HEK293 (cell line): Measurements from ENCODE around the gene HMOX1.

Source experiments
- HOXA7 ChIP-seq: sonication (generic); formaldehyde crosslinking; IDR thresholded peaks from 2 replicates; pipeline ENCODE4 v1.8.1; 2022; ENCODE audit warnings: missing genetic modification reagents, borderline replicate concordance
- MYNN ChIP-seq: fragments of 450-650 bp; formaldehyde crosslinking; IDR thresholded peaks from 2 replicates; pipeline ENCODE4 v1.5.1; 2016; ENCODE audit warnings: missing biosample characterization, missing genetic modification characterization, borderline replicate concordance
- PRDM6 ChIP-seq: fragments of 450-650 bp; formaldehyde crosslinking; IDR thresholded peaks from 2 replicates; pipeline ENCODE4 v1.5.1; 2017; ENCODE audit warnings: missing biosample characterization, missing genetic modification characterization
- YY1 ChIP-seq: fragments of 450-650 bp; formaldehyde crosslinking; IDR thresholded peaks from 2 replicates; pipeline ENCODE4 v1.5.1; 2018; ENCODE audit warnings: missing biosample characterization, missing genetic modification characterization
- ZFP69B ChIP-seq: fragments of 450-650 bp; formaldehyde crosslinking; IDR thresholded peaks from 2 replicates; pipeline ENCODE4 v1.5.1; 2016; ENCODE audit warnings: missing biosample characterization, missing genetic modification characterization
- ZNF292 ChIP-seq: fragments of 450-650 bp; formaldehyde crosslinking; IDR thresholded peaks from 2 replicates; pipeline ENCODE4 v1.5.1; 2016; ENCODE audit warnings: low read depth, missing biosample characterization, missing genetic modification characterization, borderline replicate concordance
- ZNF302 ChIP-seq: fragments of 450-650 bp; formaldehyde crosslinking; IDR thresholded peaks from 2 replicates; pipeline ENCODE4 v1.5.1; 2016; ENCODE audit warnings: missing biosample characterization, missing genetic modification characterization, low read depth
- ZNF626 ChIP-seq: fragments of 450-650 bp; sonication (Bioruptor Pico); formaldehyde crosslinking; IDR thresholded peaks from 2 replicates; pipeline ENCODE4 v1.5.1; 2018; ENCODE audit warnings: missing biosample characterization, missing genetic modification characterization, inconsistent platforms
- ZNF76 ChIP-seq: fragments of 450-650 bp; formaldehyde crosslinking; IDR thresholded peaks from 2 replicates; pipeline ENCODE4; 2016; ENCODE audit warnings: low read depth, missing biosample characterization, missing genetic modification characterization, borderline replicate concordance
- TF ChIP-seq, protein P1 (sequence below): fragments of 450-650 bp; formaldehyde crosslinking; IDR thresholded peaks from 2 replicates; pipeline ENCODE4 v1.5.1; 2016; ENCODE audit warnings: missing biosample characterization, missing genetic modification characterization
- TF ChIP-seq, protein P2 (sequence below): fragments of 450-650 bp; formaldehyde crosslinking; IDR thresholded peaks from 2 replicates; pipeline ENCODE4 v1.5.1; 2016; ENCODE audit warnings: missing biosample characterization, missing genetic modification characterization
- TF ChIP-seq, protein P3 (sequence below): fragments of 450-650 bp; formaldehyde crosslinking; optimal IDR thresholded peaks from 2 replicates; pipeline ENCODE3; 2016; ENCODE audit warnings: missing biosample characterization, mild to moderate bottlenecking, missing genetic modification characterization

DNA sequence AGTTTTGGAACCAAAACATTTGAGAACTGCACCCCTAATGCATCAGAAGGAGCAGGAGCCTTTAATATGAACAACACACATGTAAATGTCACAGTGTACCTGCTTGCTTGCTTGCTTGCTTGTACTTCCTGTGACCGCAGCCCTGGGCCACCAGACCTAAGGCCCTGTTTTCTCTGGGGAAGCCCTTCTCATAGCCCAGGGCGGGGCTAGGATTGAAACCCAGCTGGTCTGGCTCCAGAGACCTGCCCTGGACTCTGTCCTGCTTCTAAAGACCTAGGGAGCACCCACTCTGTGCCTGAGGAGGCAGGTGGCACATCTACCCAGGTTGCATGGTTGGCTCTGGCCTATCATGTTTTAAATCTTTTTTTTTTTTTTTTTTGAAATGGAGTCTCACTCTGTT, 11.5 kb downstream of the HMOX1 start:
- TF ChIP-seq ZFP69B (tag by site-specific recombination) (no peak), ZNF76 (no peak), YY1 (tag by site-specific recombination) (no peak), ZNF292 (no peak), ZNF302 (tag by site-specific recombination) (no peak), HOXA7 (CRISPR knock-in tag) (no peak), MYNN (tag by site-specific recombination) (no peak), ZNF626 (tag by site-specific recombination) (no peak), PRDM6 (no peak)
- TF ChIP-seq, protein P1, sequence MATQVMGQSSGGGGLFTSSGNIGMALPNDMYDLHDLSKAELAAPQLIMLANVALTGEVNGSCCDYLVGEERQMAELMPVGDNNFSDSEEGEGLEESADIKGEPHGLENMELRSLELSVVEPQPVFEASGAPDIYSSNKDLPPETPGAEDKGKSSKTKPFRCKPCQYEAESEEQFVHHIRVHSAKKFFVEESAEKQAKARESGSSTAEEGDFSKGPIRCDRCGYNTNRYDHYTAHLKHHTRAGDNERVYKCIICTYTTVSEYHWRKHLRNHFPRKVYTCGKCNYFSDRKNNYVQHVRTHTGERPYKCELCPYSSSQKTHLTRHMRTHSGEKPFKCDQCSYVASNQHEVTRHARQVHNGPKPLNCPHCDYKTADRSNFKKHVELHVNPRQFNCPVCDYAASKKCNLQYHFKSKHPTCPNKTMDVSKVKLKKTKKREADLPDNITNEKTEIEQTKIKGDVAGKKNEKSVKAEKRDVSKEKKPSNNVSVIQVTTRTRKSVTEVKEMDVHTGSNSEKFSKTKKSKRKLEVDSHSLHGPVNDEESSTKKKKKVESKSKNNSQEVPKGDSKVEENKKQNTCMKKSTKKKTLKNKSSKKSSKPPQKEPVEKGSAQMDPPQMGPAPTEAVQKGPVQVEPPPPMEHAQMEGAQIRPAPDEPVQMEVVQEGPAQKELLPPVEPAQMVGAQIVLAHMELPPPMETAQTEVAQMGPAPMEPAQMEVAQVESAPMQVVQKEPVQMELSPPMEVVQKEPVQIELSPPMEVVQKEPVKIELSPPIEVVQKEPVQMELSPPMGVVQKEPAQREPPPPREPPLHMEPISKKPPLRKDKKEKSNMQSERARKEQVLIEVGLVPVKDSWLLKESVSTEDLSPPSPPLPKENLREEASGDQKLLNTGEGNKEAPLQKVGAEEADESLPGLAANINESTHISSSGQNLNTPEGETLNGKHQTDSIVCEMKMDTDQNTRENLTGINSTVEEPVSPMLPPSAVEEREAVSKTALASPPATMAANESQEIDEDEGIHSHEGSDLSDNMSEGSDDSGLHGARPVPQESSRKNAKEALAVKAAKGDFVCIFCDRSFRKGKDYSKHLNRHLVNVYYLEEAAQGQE (tag by site-specific recombination) = no peak
- TF ChIP-seq, protein P2, sequence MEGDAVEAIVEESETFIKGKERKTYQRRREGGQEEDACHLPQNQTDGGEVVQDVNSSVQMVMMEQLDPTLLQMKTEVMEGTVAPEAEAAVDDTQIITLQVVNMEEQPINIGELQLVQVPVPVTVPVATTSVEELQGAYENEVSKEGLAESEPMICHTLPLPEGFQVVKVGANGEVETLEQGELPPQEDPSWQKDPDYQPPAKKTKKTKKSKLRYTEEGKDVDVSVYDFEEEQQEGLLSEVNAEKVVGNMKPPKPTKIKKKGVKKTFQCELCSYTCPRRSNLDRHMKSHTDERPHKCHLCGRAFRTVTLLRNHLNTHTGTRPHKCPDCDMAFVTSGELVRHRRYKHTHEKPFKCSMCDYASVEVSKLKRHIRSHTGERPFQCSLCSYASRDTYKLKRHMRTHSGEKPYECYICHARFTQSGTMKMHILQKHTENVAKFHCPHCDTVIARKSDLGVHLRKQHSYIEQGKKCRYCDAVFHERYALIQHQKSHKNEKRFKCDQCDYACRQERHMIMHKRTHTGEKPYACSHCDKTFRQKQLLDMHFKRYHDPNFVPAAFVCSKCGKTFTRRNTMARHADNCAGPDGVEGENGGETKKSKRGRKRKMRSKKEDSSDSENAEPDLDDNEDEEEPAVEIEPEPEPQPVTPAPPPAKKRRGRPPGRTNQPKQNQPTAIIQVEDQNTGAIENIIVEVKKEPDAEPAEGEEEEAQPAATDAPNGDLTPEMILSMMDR (tag by site-specific recombination) = no peak
- TF ChIP-seq, protein P3, sequence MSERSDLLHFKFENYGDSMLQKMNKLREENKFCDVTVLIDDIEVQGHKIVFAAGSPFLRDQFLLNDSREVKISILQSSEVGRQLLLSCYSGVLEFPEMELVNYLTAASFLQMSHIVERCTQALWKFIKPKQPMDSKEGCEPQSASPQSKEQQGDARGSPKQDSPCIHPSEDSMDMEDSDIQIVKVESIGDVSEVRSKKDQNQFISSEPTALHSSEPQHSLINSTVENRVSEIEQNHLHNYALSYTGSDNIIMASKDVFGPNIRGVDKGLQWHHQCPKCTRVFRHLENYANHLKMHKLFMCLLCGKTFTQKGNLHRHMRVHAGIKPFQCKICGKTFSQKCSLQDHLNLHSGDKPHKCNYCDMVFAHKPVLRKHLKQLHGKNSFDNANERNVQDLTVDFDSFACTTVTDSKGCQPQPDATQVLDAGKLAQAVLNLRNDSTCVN = no peak
